HL-60 (cell line): ENCODE results near the gene RUNX2.

Source experiments
- DNase-seq, 2 experiments: peaks; one replicate each; pipeline ENCODE4 v3.0.0-alpha.2; 2010 to 2020; ENCODE audit warnings: low read depth in 1 of 2, low spot score in 1 of 2
- H3K27ac ChIP-seq: fragments of 250-450 bp; sonication (Bioruptor Pico); replicated peaks from 2 replicates; pipeline ENCODE4 v1.5.1; 2020; ENCODE audit warnings: mild to moderate bottlenecking, moderate library complexity
- H3K27me3 ChIP-seq: fragments of 250-450 bp; sonication (Bioruptor Pico); 2 replicates; pipeline ENCODE4 v1.5.1; 2021; ENCODE audit warnings: mild to moderate bottlenecking, moderate library complexity; ENCODE audit not compliant: insufficient read depth, poor library complexity, severe bottlenecking
- H3K4me3 ChIP-seq: replicated peaks from 2 replicates; pipeline ENCODE4 v1.5.1; 2011; ENCODE audit warnings: mild to moderate bottlenecking, control low read depth, low read length; ENCODE audit not compliant: insufficient read depth
- CTCF ChIP-seq: IDR thresholded peaks from one replicate; pipeline ENCODE4 v1.5.1; 2011; ENCODE audit warnings: low read length, control low read depth, inconsistent platforms; ENCODE audit not compliant: insufficient read depth
- GABPA ChIP-seq: IDR thresholded peaks from 2 replicates; pipeline ENCODE4 v1.6.1; 2012; ENCODE audit warnings: low read depth
- POLR2AphosphoS5 ChIP-seq: IDR thresholded peaks from 2 replicates; pipeline ENCODE4 v1.6.1; 2012; ENCODE audit warnings: low read depth
- SPI1 ChIP-seq: IDR thresholded peaks from 2 replicates; pipeline ENCODE4 v1.6.1; 2012; ENCODE audit warnings: low read depth, mild to moderate bottlenecking, borderline replicate concordance
- TF ChIP-seq, protein P1 (sequence below): IDR thresholded peaks from 2 replicates; pipeline ENCODE4 v1.6.1; 2012; ENCODE audit warnings: low read depth; ENCODE audit not compliant: insufficient replicate concordance

RUNX2 gene

DNA sequence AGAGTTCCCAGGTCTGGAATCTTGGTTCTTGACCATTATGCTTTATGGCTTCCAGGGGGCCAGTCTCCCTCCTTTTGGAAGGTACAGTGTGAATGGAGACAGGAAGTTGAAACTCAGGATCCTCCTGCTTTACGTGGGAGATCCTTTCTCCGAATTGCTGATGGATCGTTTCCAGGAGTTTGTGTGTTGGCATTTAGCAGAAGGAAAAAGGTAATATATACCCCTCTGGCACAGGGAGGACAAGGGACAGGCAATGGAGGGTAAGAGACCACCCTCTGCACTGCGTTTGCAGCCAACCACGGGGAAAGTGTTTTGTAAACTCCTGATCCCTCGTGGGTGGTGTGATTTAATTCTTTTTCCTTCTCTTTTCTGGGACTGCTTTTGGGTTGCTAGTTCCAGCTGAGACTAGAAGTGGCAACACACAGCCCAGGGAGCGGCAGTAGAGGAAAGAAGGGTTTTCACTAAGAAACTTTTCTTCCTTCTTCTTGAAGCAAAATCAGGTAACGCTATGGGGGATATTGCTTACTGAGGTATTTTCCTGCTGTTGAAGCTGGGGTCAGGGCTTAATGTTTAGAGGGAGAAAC is 307.2 kb downstream of the RUNX2 start:
- peak; percentile 25; the same call in 1 of the 2 replicates for TF ChIP-seq SPI1
- no peak for TF ChIP-seq CTCF
- no peaks in the 10 kb centered on the region for H3K27me3 ChIP-seq
- H3K27ac ChIP-seq = no peak overlapping the region
- no peak for DNase-seq
- no peak overlapping the region for H3K4me3 ChIP-seq

- Histone ChIP-seq H3K4me3 (no peak overlapping the region), H3K27ac (no peak overlapping the region), H3K27me3 (no peaks in the 10 kb centered on the region)
- DNase-seq = no peak
- TF ChIP-seq, protein P1, sequence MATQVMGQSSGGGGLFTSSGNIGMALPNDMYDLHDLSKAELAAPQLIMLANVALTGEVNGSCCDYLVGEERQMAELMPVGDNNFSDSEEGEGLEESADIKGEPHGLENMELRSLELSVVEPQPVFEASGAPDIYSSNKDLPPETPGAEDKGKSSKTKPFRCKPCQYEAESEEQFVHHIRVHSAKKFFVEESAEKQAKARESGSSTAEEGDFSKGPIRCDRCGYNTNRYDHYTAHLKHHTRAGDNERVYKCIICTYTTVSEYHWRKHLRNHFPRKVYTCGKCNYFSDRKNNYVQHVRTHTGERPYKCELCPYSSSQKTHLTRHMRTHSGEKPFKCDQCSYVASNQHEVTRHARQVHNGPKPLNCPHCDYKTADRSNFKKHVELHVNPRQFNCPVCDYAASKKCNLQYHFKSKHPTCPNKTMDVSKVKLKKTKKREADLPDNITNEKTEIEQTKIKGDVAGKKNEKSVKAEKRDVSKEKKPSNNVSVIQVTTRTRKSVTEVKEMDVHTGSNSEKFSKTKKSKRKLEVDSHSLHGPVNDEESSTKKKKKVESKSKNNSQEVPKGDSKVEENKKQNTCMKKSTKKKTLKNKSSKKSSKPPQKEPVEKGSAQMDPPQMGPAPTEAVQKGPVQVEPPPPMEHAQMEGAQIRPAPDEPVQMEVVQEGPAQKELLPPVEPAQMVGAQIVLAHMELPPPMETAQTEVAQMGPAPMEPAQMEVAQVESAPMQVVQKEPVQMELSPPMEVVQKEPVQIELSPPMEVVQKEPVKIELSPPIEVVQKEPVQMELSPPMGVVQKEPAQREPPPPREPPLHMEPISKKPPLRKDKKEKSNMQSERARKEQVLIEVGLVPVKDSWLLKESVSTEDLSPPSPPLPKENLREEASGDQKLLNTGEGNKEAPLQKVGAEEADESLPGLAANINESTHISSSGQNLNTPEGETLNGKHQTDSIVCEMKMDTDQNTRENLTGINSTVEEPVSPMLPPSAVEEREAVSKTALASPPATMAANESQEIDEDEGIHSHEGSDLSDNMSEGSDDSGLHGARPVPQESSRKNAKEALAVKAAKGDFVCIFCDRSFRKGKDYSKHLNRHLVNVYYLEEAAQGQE = no peak
- TF ChIP-seq SPI1 = no peak
- no peak for TF ChIP-seq CTCF
- no peak for TF ChIP-seq POLR2AphosphoS5
Measured at GRCh38 chr6:45637056-45637455, 308.9 kb downstream of the RUNX2 start.

DNA sequence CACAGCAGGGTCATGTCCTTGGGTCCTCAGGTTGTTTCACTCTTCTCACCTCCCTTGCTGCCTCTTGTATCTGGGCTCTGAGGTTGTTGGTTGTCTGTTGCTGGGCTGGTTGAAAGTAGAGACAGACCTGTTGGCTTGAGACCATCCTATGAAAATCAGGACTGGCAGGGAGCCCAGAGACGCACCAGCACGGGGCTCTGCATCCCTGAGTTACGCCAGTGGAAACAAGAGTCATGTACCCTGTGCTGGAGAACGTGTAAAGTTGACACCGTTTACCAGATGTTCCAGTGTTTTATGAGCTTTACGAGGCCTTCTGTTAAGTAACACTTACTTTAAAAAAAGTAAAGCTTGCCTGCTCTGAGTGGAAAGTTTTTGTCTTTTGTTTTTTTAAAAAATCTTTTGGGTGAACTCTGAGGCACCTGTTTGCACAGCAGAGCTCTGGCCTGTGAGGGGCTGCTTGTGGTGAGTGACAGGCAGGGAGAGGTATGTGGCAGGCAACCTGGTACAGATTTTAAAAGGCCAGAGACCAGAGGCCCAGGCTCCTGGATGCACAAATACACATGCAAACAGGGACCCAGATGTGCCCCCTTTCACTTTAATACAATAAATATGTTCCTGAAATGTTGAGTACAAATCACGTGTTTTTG is 309.6 kb downstream of the RUNX2 start:
- DNase-seq = no peak
- no peak for TF ChIP-seq POLR2AphosphoS5
- TF ChIP-seq CTCF = no peak
- TF ChIP-seq GABPA = no peak
- no peak for TF ChIP-seq SPI1
- TF ChIP-seq, protein P1 = no peak
- Histone ChIP-seq H3K27me3 (no peaks in the 10 kb centered on the region), H3K27ac (no peak overlapping the region), H3K4me3 (no peak overlapping the region)

- TF ChIP-seq POLR2AphosphoS5 = no peak
- TF ChIP-seq, protein P1 = no peak
- TF ChIP-seq SPI1 = no peak
- TF ChIP-seq GABPA = no peak
- TF ChIP-seq CTCF = no peak
- no peak for DNase-seq
- no peaks in the 10 kb centered on the region for H3K27me3 ChIP-seq
- H3K4me3 ChIP-seq = no peak overlapping the region
- H3K27ac ChIP-seq = no peak overlapping the region
Measured at GRCh38 chr6:45640081-45640491, 312.0 kb downstream of the RUNX2 start.
